OCI-LY3 (cell line): ENCODE results near the gene THEM4.
"Not testable (repeated sequence)": the region's sequence is repeated elsewhere in the genome, so short reads cannot be mapped to it uniquely, and the experiment has no call there.

ENCODE experiments used
- H2AFZ ChIP-seq: fragments of 200-600, 300-600 bp; shearing (Covaris generic); 2 replicates; pipeline ENCODE4 v1.6.0; 2014; ENCODE audit warnings: antibody characterized with exemption, low read depth, low read length
- H3K27ac ChIP-seq: fragments of 200-600, 300-600 bp; sonication (generic); 2 replicates; pipeline ENCODE4 v1.5.1; 2014; ENCODE audit warnings: mild to moderate bottlenecking, low read length, moderate library complexity, mixed read lengths
- H3K27me3 ChIP-seq: fragments of 200-600, 300-600 bp; sonication (generic); 2 replicates; pipeline ENCODE4 v1.6.1; 2014; ENCODE audit warnings: low read depth, low read length, mixed read lengths
- H3K36me3 ChIP-seq: fragments of 200-600, 300-600 bp; sonication (generic); replicated peaks from 2 replicates; pipeline ENCODE3; 2014; ENCODE audit warnings: low read depth, low read length, mixed read lengths
- H3K4me1 ChIP-seq: fragments of 300-600, 200-600 bp; sonication (generic); 2 replicates; pipeline ENCODE4 v1.6.1; 2014; ENCODE audit warnings: low read length, mixed read lengths
- H3K4me2 ChIP-seq: fragments of 200-600, 300-600 bp; sonication (generic); 2 replicates; pipeline ENCODE4 v1.6.1; 2014; ENCODE audit warnings: low read length, mixed read lengths
- H3K4me3 ChIP-seq: fragments of 300-600, 200-600 bp; sonication (generic); 2 replicates; pipeline ENCODE4 v1.5.1; 2014; ENCODE audit warnings: antibody characterized with exemption, mild to moderate bottlenecking, low read length, moderate library complexity
- H3K79me2 ChIP-seq: fragments of 300-600, 200-600 bp; shearing (Covaris generic); 2 replicates; pipeline ENCODE4 v1.6.1; 2014; ENCODE audit warnings: mild to moderate bottlenecking, low read length, mixed read lengths
- H3K9ac ChIP-seq: fragments of 300-600, 200-600 bp; shearing (Covaris generic); 2 replicates; pipeline ENCODE4 v1.6.0; 2014; ENCODE audit warnings: mild to moderate bottlenecking, low read length, moderate library complexity
- H3K9me3 ChIP-seq: fragments of 200-600, 300-600 bp; shearing (Covaris generic); 2 replicates; pipeline ENCODE4 v1.6.1; 2014; ENCODE audit warnings: low read length, mixed read lengths; ENCODE audit not compliant: insufficient read depth
- H4K20me1 ChIP-seq: fragments of 200-600, 300-600 bp; sonication (generic); 2 replicates; pipeline ENCODE4 v1.6.1; 2016; ENCODE audit warnings: low read length, mixed read lengths; ENCODE audit not compliant: insufficient read depth
- EZH2phosphoT487 ChIP-seq: fragments of 200-600 bp; shearing (Covaris generic); IDR thresholded peaks from 2 replicates; pipeline ENCODE4 v1.6.1; 2018; ENCODE audit warnings: antibody characterized with exemption, mixed run types, low read depth
- TF ChIP-seq, protein P1 (sequence below): fragments of 200-600, 300-600 bp; sonication (generic); IDR thresholded peaks from 2 replicates; pipeline ENCODE4 v1.5.1; 2014; ENCODE audit warnings: antibody characterized with exemption, low read length, low read depth

The THEM4 gene

DNA sequence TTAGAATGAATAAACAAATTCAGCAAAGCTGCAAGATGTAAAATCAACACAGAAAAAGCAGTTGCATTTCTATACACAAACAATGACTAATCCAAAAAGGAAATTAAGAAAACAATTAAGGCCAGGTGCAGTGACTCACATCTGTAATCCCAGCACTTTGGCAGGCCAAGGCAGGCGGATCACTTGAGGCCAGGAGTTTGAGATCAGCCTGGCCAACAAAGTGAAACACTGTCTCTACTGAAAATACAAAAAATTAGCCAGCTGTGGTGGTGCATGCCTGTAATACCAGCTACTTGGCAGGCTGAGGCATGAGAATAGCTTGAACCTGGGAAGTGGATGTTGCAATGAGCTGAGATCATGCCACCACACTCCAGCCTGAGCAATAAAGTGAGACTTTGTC, 22.3 kb downstream of the THEM4 start:
- H4K20me1 ChIP-seq: no peaks in the 10 kb centered on the region
- no peak overlapping the region for H3K27ac ChIP-seq

DNA sequence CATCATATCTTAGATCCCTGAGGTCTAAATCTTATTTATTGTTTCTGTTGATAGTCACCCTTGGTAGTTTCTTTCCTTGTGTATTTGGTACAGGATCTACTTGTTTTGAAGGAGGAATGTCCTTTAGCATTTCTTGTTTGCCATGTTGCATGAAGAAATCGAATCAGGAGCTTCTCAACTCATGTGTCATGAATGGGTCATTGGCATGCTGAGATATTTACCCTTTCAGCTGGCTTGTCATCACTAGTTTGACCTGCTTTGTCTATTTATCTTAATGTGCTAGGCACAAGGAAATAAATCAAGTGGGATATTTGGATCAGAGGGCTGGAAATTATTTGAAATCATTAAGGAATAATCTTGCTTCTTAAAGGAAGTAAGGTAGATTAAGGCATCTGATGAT, 23.8 kb downstream of the THEM4 start:
- TF ChIP-seq, protein P1, sequence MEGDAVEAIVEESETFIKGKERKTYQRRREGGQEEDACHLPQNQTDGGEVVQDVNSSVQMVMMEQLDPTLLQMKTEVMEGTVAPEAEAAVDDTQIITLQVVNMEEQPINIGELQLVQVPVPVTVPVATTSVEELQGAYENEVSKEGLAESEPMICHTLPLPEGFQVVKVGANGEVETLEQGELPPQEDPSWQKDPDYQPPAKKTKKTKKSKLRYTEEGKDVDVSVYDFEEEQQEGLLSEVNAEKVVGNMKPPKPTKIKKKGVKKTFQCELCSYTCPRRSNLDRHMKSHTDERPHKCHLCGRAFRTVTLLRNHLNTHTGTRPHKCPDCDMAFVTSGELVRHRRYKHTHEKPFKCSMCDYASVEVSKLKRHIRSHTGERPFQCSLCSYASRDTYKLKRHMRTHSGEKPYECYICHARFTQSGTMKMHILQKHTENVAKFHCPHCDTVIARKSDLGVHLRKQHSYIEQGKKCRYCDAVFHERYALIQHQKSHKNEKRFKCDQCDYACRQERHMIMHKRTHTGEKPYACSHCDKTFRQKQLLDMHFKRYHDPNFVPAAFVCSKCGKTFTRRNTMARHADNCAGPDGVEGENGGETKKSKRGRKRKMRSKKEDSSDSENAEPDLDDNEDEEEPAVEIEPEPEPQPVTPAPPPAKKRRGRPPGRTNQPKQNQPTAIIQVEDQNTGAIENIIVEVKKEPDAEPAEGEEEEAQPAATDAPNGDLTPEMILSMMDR: no peak
- TF ChIP-seq EZH2phosphoT487: no peak

More for the DNA sequence above, 22.3 kb downstream of the THEM4 start:
- H2AFZ ChIP-seq: no peak overlapping the region
- H3K9me3 ChIP-seq: no peaks in the 10 kb centered on the region
- H3K79me2 ChIP-seq: no peaks in the 10 kb centered on the region
- H3K27me3 ChIP-seq: no peaks in the 10 kb centered on the region
- no peak overlapping the region for H3K4me2 ChIP-seq
- H3K4me3 ChIP-seq: no peak overlapping the region
- H3K36me3 ChIP-seq: peaks cover 58% of the 10 kb centered on the region
- H3K4me1 ChIP-seq: no peaks in the 10 kb centered on the region
- no peak overlapping the region for H3K9ac ChIP-seq
- TF ChIP-seq, protein P1: no peak
- TF ChIP-seq EZH2phosphoT487: no peak

DNA sequence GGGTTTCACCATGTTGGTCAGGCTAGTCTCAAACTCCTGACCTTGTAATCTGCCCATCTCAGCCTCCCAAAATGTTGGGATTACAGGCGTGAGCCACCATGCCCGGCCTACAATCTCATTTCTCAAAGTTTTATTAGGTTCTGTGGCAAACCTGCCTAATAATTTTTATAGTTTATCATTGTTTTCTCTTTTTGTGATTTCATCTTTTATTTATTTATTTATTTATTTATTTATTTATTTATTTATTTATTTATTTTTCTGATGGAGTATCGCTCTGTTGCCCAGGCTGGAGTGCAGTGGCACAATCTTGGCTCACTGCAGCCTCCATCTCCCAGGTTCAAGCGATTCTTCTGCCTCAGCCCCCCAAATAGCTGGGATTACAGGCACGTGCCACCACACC, 24.4 kb downstream of the THEM4 start:
- H3K4me3 ChIP-seq, H3K27ac ChIP-seq, H3K4me2 ChIP-seq, H2AFZ ChIP-seq, H3K27me3 ChIP-seq, H3K9ac ChIP-seq, H3K79me2 ChIP-seq, H3K4me1 ChIP-seq, H4K20me1 ChIP-seq, H3K9me3 ChIP-seq: not testable (repeated sequence)
- H3K36me3 ChIP-seq: peaks cover 44% of the 10 kb centered on the region

More for the DNA sequence above, 23.8 kb downstream of the THEM4 start:
- no peak overlapping the region for H3K27ac ChIP-seq
- H4K20me1 ChIP-seq: no peaks in the 10 kb centered on the region
- no peak overlapping the region for H2AFZ ChIP-seq
- peaks cover 49% of the 10 kb centered on the region for H3K36me3 ChIP-seq
- H3K9ac ChIP-seq: no peak overlapping the region
- H3K9me3 ChIP-seq: no peaks in the 10 kb centered on the region
- no peaks in the 10 kb centered on the region for H3K4me1 ChIP-seq
- H3K79me2 ChIP-seq: no peaks in the 10 kb centered on the region
- H3K4me3 ChIP-seq: no peak overlapping the region
- no peak overlapping the region for H3K4me2 ChIP-seq
- H3K27me3 ChIP-seq: no peaks in the 10 kb centered on the region

DNA sequence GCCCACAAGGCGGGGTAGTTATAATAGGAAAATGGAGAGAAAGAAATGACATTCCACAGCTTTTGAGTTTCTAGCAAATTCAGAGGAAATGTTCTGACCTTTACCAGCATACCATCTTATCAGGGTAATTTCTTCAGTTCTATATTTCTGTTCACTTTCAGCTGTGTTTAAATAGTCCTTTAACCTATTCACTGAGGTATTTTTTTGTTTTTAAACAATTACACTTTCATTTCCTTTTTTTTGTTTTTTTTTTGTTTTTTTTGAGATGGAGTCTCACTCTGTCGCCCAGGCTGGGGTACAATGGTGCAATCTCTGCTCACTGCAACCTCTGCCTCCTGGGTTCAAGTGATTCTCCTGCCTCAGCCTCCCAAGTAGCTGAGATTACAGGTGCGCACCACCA, 24.9 kb downstream of the THEM4 start:
- not testable (repeated sequence) for H3K9ac ChIP-seq, H2AFZ ChIP-seq, H3K4me2 ChIP-seq, H4K20me1 ChIP-seq, H3K27ac ChIP-seq, H3K4me1 ChIP-seq, H3K79me2 ChIP-seq, H3K4me3 ChIP-seq, H3K9me3 ChIP-seq, H3K27me3 ChIP-seq
- peaks cover 42% of the 10 kb centered on the region for H3K36me3 ChIP-seq

GRCh38 chr1:151883898-151884297, 25.4 kb downstream of the THEM4 start:
- H3K9me3 ChIP-seq, H3K4me3 ChIP-seq, H3K4me2 ChIP-seq, H3K27me3 ChIP-seq, H2AFZ ChIP-seq, H3K4me1 ChIP-seq, H3K9ac ChIP-seq, H3K79me2 ChIP-seq, H4K20me1 ChIP-seq, H3K27ac ChIP-seq: not testable (repeated sequence)
- peaks cover 38% of the 10 kb centered on the region for H3K36me3 ChIP-seq

DNA sequence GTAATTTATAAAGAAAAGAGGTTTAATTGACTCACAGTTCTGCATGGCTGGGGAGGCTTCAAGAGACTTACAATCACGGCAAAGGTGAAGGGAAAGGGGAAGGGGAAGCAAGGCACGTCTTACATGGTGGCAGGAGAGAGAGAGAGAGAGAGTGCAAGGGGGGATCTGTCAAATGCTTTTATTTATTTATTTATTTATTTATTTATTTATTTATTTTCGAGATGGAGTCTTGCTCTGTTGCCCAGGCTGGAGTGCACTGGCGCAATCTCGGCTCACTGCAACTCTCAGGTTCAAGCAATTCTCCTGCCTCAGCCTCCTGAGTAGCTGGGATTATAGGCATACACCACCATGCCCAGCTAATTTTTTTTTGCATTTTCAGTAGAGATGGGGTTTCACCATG, 26.4 kb downstream of the THEM4 start:
- not testable (repeated sequence) for H3K27me3 ChIP-seq, H3K4me1 ChIP-seq, H2AFZ ChIP-seq, H3K4me2 ChIP-seq, H3K4me3 ChIP-seq, H3K9ac ChIP-seq, H3K79me2 ChIP-seq, H3K27ac ChIP-seq, H3K9me3 ChIP-seq, H4K20me1 ChIP-seq
- peaks cover 39% of the 10 kb centered on the region for H3K36me3 ChIP-seq
